C4-2B (cell line): ENCODE data around the gene DDC.

Experiments used
- ZFX ChIP-seq: fragments of 450-650 bp; IDR thresholded peaks from 2 replicates; pipeline ENCODE4 v1.6.1; 2017
- TF ChIP-seq, protein P1 (sequence below): fragments of 450-650 bp; conservative IDR thresholded peaks from 2 replicates; pipeline ENCODE4 v1.5.1; 2017; ENCODE audit warnings: mild to moderate bottlenecking

- TF ChIP-seq, protein P1, sequence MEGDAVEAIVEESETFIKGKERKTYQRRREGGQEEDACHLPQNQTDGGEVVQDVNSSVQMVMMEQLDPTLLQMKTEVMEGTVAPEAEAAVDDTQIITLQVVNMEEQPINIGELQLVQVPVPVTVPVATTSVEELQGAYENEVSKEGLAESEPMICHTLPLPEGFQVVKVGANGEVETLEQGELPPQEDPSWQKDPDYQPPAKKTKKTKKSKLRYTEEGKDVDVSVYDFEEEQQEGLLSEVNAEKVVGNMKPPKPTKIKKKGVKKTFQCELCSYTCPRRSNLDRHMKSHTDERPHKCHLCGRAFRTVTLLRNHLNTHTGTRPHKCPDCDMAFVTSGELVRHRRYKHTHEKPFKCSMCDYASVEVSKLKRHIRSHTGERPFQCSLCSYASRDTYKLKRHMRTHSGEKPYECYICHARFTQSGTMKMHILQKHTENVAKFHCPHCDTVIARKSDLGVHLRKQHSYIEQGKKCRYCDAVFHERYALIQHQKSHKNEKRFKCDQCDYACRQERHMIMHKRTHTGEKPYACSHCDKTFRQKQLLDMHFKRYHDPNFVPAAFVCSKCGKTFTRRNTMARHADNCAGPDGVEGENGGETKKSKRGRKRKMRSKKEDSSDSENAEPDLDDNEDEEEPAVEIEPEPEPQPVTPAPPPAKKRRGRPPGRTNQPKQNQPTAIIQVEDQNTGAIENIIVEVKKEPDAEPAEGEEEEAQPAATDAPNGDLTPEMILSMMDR, result no peak
- no peak for TF ChIP-seq ZFX
These were observed 116.4 kb downstream of the DDC start for GRCh38 chr7:50448823-50449222.
